CD4-positive, alpha-beta T cell treated with Interleukin-17A for 4 hours (primary cell): ENCODE data around the gene DPEP1.

Source experiments
- DNase-seq: peaks from one replicate; pipeline ENCODE4 v3.0.0-alpha.2; 2020; ENCODE audit warnings: mixed read lengths

Gene DPEP1

DNA sequence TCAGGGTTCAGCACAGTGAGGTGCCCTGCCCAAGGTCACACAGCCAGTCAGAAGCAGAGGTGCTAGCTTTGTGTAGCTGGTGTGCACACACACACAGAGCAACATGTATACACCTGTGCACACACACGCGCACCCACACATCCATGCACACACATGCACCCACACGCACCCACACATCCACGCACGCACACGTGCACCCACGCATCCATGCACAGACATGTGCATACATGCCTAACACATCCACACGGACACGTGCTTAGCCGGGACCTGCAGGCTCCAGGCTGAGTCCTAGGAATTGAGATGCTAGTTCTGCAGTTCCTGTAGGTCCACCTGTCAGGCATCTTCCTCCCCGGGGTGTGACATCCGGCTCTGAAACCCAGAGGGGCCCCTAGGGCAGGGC is 13.0 kb upstream of the DPEP1 start:
- DNase-seq = no peak

DNA sequence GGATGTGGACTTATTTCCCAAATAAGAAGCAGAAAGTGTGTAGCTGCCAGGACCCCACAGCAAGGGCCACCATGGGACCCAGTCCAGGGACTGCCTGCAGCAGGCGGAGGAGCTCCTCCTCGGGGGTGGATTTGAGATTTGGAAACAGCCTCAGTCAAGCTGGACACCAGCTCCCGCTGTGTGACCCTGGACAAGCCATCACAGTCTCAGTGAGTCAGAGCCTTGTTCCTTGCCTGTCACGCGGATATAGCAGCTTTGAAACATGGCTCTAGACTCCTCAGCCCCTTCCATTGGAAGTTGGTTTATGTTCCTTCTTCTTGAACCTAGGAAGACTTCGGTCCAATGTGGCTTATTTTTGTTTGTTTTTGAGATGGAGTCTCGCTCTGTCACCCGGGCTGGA is 12.5 kb upstream of the DPEP1 start:
- no peak for DNase-seq

GRCh38 chr16:89601906-89602272 is 11.6 kb upstream of the DPEP1 start:
- DNase-seq = no peak

DNA sequence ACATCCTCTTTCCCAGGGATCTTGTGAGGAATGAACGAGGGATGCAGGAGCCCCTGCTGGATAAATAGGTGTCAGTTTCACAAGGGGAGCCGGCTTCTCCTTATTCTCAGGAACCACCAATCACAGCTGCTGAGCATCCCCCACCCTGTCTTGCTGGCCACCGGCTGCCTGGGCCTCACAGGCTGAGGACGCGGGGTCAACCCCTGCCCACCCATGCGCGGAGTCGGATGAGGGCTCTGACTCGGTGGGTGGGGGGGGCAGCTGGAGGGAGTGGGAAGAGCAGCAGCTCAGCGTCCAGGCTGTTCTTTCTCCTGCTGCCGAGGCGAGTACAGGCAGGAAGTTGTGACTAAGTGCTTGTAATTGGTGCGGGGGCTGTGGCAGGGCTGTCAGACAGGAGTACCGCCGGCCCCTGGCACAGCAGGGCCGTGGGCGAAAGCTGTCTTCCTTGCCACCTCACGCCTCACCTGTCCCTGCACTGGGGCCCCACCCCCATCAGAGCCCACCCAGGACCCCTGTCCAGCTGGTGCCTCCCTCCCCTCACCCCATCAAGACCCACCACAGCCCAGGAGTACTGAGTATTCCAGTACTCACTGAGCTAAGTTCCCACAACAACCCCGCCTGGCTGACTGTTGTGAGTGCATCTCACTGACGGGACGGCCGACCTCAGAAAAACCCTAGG is 11.0 kb upstream of the DPEP1 start:
- DNase-seq = peak; percentile 77

- DNase-seq = no peak
Measured at GRCh38 chr16:89602952-89603590, 10.4 kb upstream of the DPEP1 start.

DNA sequence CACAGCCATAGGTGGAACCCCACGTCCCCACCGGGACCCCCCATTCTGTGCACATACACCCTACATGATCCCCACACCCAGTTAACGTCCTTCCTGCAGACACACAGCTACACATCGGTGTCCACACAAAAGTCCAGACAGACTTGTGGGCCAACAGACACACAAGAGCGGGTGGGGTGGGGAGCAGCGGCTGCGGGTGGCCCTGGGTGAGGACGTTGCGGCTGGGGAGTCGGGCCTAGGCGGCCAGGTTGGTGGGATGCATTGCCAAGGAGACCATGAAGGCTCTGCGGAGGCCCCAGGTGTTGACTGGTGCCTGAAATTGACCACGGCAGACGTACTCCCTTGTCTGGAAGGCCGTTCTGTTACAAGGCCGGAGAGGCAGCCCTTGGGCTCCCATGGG is 8.7 kb upstream of the DPEP1 start:
- no peak for DNase-seq

GRCh38 chr16:89605186-89605970 is 8.1 kb upstream of the DPEP1 start:
- no peak for DNase-seq

DNA sequence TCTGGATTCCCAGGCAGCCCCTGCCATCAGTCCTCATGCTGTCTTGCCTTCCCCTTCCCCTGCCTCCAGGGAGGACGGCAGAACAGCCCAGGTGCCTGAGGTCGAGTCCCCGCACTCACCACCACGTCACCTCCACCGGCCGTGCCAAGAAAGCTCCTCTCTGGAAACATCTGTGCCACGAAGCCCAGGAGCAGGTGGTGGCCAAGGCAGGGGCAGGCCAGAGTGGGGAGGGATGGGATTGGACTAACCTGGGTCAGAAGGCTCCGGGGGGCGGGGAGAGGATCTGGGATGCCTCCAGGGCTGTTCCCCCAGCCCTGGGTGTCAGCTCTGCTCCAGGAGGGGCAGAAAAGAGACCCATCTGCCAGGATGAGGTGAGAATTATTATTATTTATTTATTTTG is 7.4 kb upstream of the DPEP1 start:
- no peak for DNase-seq

GRCh38 chr16:89607453-89607852 is 6.0 kb upstream of the DPEP1 start:
- no peak for DNase-seq

- no peak for DNase-seq
Measured at GRCh38 chr16:89607937-89608740, 5.3 kb upstream of the DPEP1 start.

GRCh38 chr16:89610108-89610453 is 3.4 kb upstream of the DPEP1 start:
- no peak for DNase-seq

- no peak for DNase-seq
Measured at GRCh38 chr16:89612415-89613166, 851 bp upstream of the DPEP1 start.

DNA sequence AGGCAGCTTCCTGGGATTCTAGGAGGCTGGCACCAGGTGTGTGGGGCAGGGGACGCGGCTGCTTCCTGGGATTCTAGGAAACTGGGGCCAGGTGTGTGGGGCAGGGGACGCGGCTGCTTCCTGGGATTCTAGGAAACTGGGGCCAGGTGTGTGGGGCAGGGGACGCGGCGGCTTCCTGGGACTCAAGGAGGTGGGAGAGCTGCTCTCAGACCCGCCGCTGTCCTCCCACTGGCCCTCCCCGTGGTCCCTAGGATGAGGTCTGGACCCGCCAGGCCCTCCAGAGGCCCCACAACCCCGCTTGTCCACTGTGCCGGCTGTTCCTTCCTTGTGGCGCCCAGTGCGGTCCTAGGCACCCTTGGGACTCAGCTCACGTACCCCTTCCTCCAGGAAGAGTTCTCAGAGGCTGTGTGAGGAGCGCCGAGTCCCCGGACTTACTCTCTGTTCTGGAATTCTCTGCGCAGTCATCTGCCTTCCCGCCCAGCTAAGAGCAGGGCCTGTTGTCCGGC is 565 bp downstream of the DPEP1 start:
- DNase-seq = no peak

GRCh38 chr16:89615176-89615575 is 1.7 kb downstream of the DPEP1 start:
- no peak for DNase-seq

- DNase-seq = no peak
Measured at GRCh38 chr16:89615596-89616090, 2.2 kb downstream of the DPEP1 start.

- peak; percentile 37 for DNase-seq
Measured at GRCh38 chr16:89616623-89617022, 3.2 kb downstream of the DPEP1 start.

DNA sequence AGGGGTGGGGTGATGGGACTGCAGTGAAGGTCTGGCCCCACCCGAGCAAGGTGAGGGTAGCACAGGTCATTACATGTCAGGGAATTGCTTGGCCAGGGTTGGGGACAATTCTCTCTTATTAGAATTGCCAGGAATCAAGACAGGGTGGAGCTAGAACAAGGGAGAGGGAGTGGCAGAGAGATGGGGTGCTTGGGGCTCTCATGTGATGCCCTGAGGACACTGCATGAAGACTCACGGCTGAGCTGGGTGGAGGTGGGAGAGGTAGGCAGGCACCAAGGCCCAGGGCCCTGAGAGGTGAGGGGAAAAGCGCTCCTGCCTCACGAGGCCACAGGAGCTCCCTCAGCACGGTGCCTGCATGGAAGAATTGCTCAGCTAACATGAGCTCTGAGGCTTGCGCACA is 3.6 kb downstream of the DPEP1 start:
- DNase-seq = no peak

DNA sequence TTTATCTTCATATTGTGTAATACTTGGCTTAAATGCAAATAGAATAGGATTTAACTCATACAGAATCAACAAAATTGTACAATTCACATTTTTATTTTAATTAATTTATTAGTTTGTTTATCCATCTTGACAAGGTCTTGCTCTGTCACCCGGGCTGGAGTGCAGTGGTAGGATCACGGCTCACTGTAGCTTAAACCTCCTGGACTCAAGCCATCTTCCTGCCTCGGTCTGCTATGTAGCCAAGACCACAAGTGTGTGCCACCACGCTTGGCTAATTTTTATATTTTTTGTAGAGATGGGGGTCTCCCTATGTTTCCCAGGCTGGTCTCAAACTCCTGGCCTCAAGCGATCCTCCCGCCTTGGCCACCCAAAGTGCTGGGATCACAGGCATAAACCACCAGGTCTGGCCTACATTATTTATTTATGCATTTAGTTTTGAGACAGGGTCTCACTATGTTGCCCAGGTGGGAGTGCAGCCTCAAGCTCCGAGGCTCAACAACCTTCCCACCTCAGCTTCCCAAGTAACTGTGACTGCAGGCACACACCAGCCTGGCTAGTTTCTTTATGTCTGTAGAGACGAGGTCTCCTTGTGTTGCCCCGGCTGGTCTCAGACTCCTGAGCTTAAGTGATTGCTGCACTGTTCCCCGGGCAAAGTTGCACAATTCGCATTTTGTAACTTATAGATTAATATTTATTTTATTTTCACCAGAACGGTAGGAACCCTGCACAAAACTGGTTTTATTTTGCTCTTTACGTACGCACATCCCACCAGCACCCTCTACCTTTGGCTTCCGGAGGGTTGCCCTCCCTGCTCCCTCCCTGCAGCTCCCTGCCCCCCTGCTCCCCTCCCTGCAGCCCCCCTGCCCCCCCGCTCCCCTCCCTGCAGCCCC is 4.9 kb downstream of the DPEP1 start:
- DNase-seq = no peak

GRCh38 chr16:89619840-89620239 is 6.4 kb downstream of the DPEP1 start:
- DNase-seq = no peak

- no peak for DNase-seq
Measured at GRCh38 chr16:89620406-89620841, 7.0 kb downstream of the DPEP1 start.

DNA sequence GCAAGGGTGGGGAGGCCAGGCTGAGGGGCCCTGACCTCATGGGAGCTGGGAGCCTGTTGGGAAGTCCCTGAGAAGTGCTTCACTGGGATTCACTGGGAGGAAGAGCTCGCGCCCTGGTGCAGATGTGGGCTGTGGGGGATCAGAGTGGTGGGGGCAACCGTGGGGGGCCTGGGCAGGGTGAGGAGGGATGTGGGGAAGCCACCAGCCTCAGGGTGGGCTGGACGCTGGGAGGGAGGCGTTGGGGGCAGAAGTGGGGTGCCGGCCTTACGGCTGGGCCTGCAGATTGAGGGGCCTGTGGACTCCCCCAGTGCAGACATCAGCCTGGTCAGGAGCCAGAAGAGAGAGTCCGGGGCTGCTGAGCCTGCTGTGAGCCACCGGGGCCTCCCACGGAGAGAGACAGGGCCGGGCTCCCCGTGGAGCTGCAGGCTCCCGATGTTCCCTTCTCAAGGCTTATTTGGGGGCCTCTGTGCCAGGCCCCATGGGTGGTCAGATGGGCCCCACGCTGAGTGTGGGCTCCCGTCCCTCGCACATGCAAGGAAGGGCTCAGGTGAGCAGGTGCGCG is 7.8 kb downstream of the DPEP1 start:
- DNase-seq = no peak
